Measurements from ENCODE around the gene SLC9A8.

GRCh38 chr20:49843770-49844380 lies 31.2 kb downstream of the SLC9A8 start:
- TF ChIP-seq TEAD4 (IDR thresholded peaks at IDR 0.05) (no peak), MAX (IDR thresholded peaks at IDR 0.05) (no peak), RAD21 (IDR thresholded peaks at IDR 0.05; ENCODE audit: low read depth) (no peak), FOXM1 (IDR thresholded peaks at IDR 0.05; ENCODE audit: borderline replicate concordance, low read depth) (no peak), ZBTB7A (IDR thresholded peaks at IDR 0.05; ENCODE audit: low read depth) (no peak), EP300 (IDR thresholded peaks at IDR 0.05; ENCODE audit: borderline replicate concordance) (no peak), TCF12 (IDR thresholded peaks at IDR 0.05; ENCODE audit: low read depth) (no peak)

Measured in Ishikawa (cell line).